ENCODE results near the gene ANKS3.
"Not testable (repeated sequence)": the region's sequence is repeated elsewhere in the genome, so short reads cannot be mapped to it uniquely, and the experiment has no call there.

The ANKS3 gene

GRCh38 chr16:4746215-4746614 is 12.1 kb upstream of the ANKS3 start:
- DNase-seq (ENCODE audit: low spot score) = no peak
- no peak for TF ChIP-seq CTCF (IDR thresholded peaks at IDR 0.05; ENCODE audit: extremely low read depth, missing control alignments)

GRCh38 chr16:4745274-4745569 is 11.2 kb upstream of the ANKS3 start:
- no peak for DNase-seq (ENCODE audit: low spot score)
- TF ChIP-seq CTCF (IDR thresholded peaks at IDR 0.05; ENCODE audit: extremely low read depth, missing control alignments) = no peak

- TF ChIP-seq CTCF (IDR thresholded peaks at IDR 0.05; ENCODE audit: extremely low read depth, missing control alignments) = no peak
These were observed 10.6 kb upstream of the ANKS3 start for GRCh38 chr16:4744555-4745273.

GRCh38 chr16:4743226-4743878 is 9.3 kb upstream of the ANKS3 start:
- DNase-seq (ENCODE audit: low spot score) = no peak
- no peak for TF ChIP-seq CTCF (IDR thresholded peaks at IDR 0.05; ENCODE audit: extremely low read depth, missing control alignments)

More at GRCh38 chr16:4744555-4745273, 10.6 kb upstream of the ANKS3 start:
- no peak for DNase-seq (ENCODE audit: low spot score)

GRCh38 chr16:4738370-4738769 is 4.3 kb upstream of the ANKS3 start:
- DNase-seq (ENCODE audit: low spot score) = not testable (repeated sequence)

GRCh38 chr16:4737545-4737944 is 3.5 kb upstream of the ANKS3 start:
- no peak for DNase-seq (ENCODE audit: low spot score)

GRCh38 chr16:4736546-4736945 is 2.5 kb upstream of the ANKS3 start:
- TF ChIP-seq CTCF (IDR thresholded peaks at IDR 0.05; ENCODE audit: extremely low read depth, missing control alignments) = no peak

More at GRCh38 chr16:4737545-4737944, 3.5 kb upstream of the ANKS3 start:
- TF ChIP-seq CTCF (IDR thresholded peaks at IDR 0.05; ENCODE audit: extremely low read depth, missing control alignments) = no peak

More at GRCh38 chr16:4736546-4736945, 2.5 kb upstream of the ANKS3 start:
- no peak for DNase-seq (ENCODE audit: low spot score)

Measured in GM20000 (cell line).